Measurements from ENCODE around the gene SENP8.

DNA sequence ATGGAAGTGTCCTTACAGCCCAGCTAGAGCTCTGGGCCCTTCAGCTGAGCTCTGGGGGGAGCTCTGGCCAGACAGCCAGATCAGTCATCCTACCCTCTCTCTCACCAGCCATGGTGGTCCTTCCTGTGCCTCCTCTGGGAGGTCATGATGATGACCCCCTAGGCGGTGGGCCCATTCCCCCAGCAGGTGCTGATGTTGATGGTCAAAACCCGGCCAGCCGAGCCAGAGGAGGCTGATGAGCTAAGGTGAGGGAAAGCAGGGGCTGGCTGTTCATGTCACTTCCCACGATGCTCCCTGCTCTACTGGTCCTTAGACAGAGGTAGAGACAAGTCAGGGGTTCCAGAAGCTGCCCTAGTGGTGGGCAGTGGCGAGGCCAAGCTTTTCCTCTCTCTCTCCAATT lies 44.4 kb downstream of the SENP8 start:
- TF ChIP-seq, protein P1, sequence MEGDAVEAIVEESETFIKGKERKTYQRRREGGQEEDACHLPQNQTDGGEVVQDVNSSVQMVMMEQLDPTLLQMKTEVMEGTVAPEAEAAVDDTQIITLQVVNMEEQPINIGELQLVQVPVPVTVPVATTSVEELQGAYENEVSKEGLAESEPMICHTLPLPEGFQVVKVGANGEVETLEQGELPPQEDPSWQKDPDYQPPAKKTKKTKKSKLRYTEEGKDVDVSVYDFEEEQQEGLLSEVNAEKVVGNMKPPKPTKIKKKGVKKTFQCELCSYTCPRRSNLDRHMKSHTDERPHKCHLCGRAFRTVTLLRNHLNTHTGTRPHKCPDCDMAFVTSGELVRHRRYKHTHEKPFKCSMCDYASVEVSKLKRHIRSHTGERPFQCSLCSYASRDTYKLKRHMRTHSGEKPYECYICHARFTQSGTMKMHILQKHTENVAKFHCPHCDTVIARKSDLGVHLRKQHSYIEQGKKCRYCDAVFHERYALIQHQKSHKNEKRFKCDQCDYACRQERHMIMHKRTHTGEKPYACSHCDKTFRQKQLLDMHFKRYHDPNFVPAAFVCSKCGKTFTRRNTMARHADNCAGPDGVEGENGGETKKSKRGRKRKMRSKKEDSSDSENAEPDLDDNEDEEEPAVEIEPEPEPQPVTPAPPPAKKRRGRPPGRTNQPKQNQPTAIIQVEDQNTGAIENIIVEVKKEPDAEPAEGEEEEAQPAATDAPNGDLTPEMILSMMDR (IDR thresholded peaks at IDR 0.05), result no peak
- TF ChIP-seq EZH2 (IDR thresholded peaks at IDR 0.05) (no peak), EZH2phosphoT487 (IDR thresholded peaks at IDR 0.05) (no peak)

Measured in neural progenitor cell (in vitro differentiated cells).